ENCODE data around the gene TERT.

GRCh38 chr5:1325870-1326531 is 31.1 kb upstream of the TERT start:
- TF ChIP-seq CTCF (IDR thresholded peaks at IDR 0.05) (no peak), EZH2 (IDR thresholded peaks at IDR 0.05; ENCODE audit: borderline replicate concordance, insufficient read depth, low read depth, low read length, poor library complexity, severe bottlenecking) (no peak)
